Endothelial cell of umbilical vein (primary cell): Measurements from ENCODE around the gene VTI1A. TPM values are rescaled to one million over a fixed set of nuclear protein-coding genes. Genes with fewer than 3 reads are reported as not detected.

Source experiments
- BruUV-seq: library from RNA; stranded (reverse); fragments of 400-500 nt; replicated peaks from 2 replicates; lab custom pipeline; 2021; lab: Mats Ljungman, UMichigan
- CTCF ChIA-PET: fragments of 300-600, 350-600 bp; sonication (Branson Sonifier 250); formaldehyde crosslinking; loops from one replicate; lab custom pipeline; 2021; ENCODE audit warnings: antibody characterized with exemption, inconsistent platforms; lab: Charles Lee
- POLR2A ChIA-PET: fragments of 300-600, 350-600 bp; sonication (Branson Sonifier 250); formaldehyde crosslinking; loops from one replicate; lab custom pipeline; 2021; ENCODE audit warnings: antibody characterized with exemption, inconsistent platforms; lab: Charles Lee
- DNase-seq: peaks from one replicate; pipeline ENCODE4 v3.0.0-alpha.2; 2011; ENCODE audit warnings: low read depth, low spot score
- FAIRE-seq: peaks from 2 replicates; lab custom pipeline; 2011; peaks lifted over from hg19 to GRCh38; lab: Jason Lieb, UNC
- H2AFZ ChIP-seq: 2 replicates; pipeline ENCODE4 v1.6.0; 2012; ENCODE audit warnings: low read depth, low read length, control low read depth, inconsistent platforms
- H3K27ac ChIP-seq: 2 replicates; pipeline ENCODE4 v1.5.1; 2011; ENCODE audit warnings: low read depth, mild to moderate bottlenecking, control low read depth, low read length, moderate library complexity; ENCODE audit not compliant: insufficient read depth
- H3K27me3 ChIP-seq, 2 experiments: 2 replicates each; pipeline versions ENCODE4 v1.6.0 to v1.6.1; 2011; ENCODE audit warnings: low read length in 2 of 2, mixed read lengths in 1 of 2; ENCODE audit not compliant: control insufficient read depth in 2 of 2, insufficient read depth in 2 of 2
- H3K36me3 ChIP-seq, 2 experiments: 2 replicates in 1 of 2; 3 replicates in 1 of 2; pipeline ENCODE4 v1.5.1; 2011; ENCODE audit warnings: low read length in 2 of 2, mild to moderate bottlenecking in 1 of 2, moderate library complexity in 1 of 2; ENCODE audit not compliant: control insufficient read depth in 2 of 2, insufficient read depth in 2 of 2; ENCODE audit errors: extremely low read depth in 1 of 2
- H3K4me1 ChIP-seq: 3 replicates; pipeline ENCODE4 v1.5.1; 2011; ENCODE audit warnings: mild to moderate bottlenecking, low read length; ENCODE audit not compliant: control insufficient read depth, insufficient read depth; ENCODE audit errors: extremely low read depth
- H3K4me2 ChIP-seq: 2 replicates; pipeline ENCODE4 v1.6.1; 2011; ENCODE audit warnings: low read length, control low read depth, mixed read lengths; ENCODE audit not compliant: insufficient read depth
- H3K4me3 ChIP-seq, 3 experiments: fragments of 200-600 bp in 1 of 3; sonication (generic), shearing (Covaris generic) in 1 of 3; replicated peaks in 1 of 3; 2 replicates each; pipeline ENCODE4 v1.5.1; 2011 to 2016; ENCODE audit warnings: control low read depth in 3 of 3, low read length in 3 of 3, mild to moderate bottlenecking in 2 of 3, inconsistent platforms in 1 of 3, low read depth in 1 of 3, moderate library complexity in 1 of 3; ENCODE audit not compliant: insufficient read depth in 1 of 3
- H3K79me2 ChIP-seq: 2 replicates; pipeline ENCODE4 v1.6.0; 2012; ENCODE audit warnings: low read length, inconsistent platforms; ENCODE audit not compliant: control insufficient read depth, insufficient read depth
- H3K9ac ChIP-seq: replicated peaks from 2 replicates; pipeline ENCODE3; 2011; ENCODE audit warnings: low read length, control low read depth; ENCODE audit not compliant: insufficient read depth; ENCODE audit errors: extremely low read depth
- H3K9me1 ChIP-seq: replicated peaks from 3 replicates; pipeline ENCODE4 v1.6.0; 2011; ENCODE audit warnings: mild to moderate bottlenecking, low read length; ENCODE audit not compliant: control insufficient read depth, insufficient read depth; ENCODE audit errors: extremely low read depth
- H3K9me3 ChIP-seq: replicated peaks from 2 replicates; pipeline ENCODE4 v1.5.1; 2012; ENCODE audit warnings: low read length, inconsistent platforms; ENCODE audit not compliant: control insufficient read depth, insufficient read depth
- H4K20me1 ChIP-seq: replicated peaks from 2 replicates; pipeline ENCODE3; 2011; ENCODE audit warnings: mild to moderate bottlenecking, low read length; ENCODE audit not compliant: control insufficient read depth, insufficient read depth; ENCODE audit errors: extremely low read depth
- EZH2 ChIP-seq: IDR thresholded peaks from 2 replicates; pipeline ENCODE4 v1.6.1; 2012; ENCODE audit warnings: borderline replicate concordance, low read depth, mild to moderate bottlenecking, moderate library complexity, low read length, inconsistent platforms; ENCODE audit not compliant: severe bottlenecking
- FOS ChIP-seq: IDR thresholded peaks from 2 replicates; pipeline ENCODE4 v1.6.1; 2011; ENCODE audit warnings: mild to moderate bottlenecking, low read length, moderate library complexity, borderline replicate concordance; ENCODE audit not compliant: insufficient read depth
- GATA2 ChIP-seq: IDR thresholded peaks from 2 replicates; pipeline ENCODE4 v1.7.0; 2011; ENCODE audit warnings: low read depth, mild to moderate bottlenecking, moderate library complexity, mixed read lengths, low read length; ENCODE audit not compliant: insufficient read length, insufficient read depth
- JUN ChIP-seq: IDR thresholded peaks from 2 replicates; pipeline ENCODE4 v1.6.1; 2011; ENCODE audit warnings: borderline replicate concordance, low read depth; ENCODE audit not compliant: insufficient read length, insufficient read depth
- MYC ChIP-seq: IDR thresholded peaks from one replicate; pipeline ENCODE4 v1.6.1; 2011; ENCODE audit warnings: mild to moderate bottlenecking, low read depth, low read length
- POLR2A ChIP-seq: IDR thresholded peaks from 2 replicates; pipeline ENCODE4 v1.6.1; 2012; ENCODE audit warnings: low read depth, mild to moderate bottlenecking, control low read depth, low read length
- POLR2AphosphoS5 ChIP-seq: IDR thresholded peaks from 2 replicates; pipeline ENCODE4 v1.6.1; 2012; ENCODE audit warnings: low read depth, mild to moderate bottlenecking, control low read depth, low read length, moderate library complexity; ENCODE audit not compliant: insufficient read depth
- dilution Hi-C: fragments of 300-500 bp; cut with MboI; formaldehyde crosslinking; loops from one replicate; pipeline ENCODE4 v1.15.0; 2019; ENCODE audit warnings: low sequenced_read_pairs; ENCODE audit not compliant: extremely low pct_ligation_motif_present
- intact Hi-C: fragments of 100-400 bp; cut with micrococcal nuclease; formaldehyde crosslinking; loops from one replicate; pipeline ENCODE4 v1.10.0; 2022
- polyA plus RNA-seq, 4 experiments: library from polyadenylated mRNA; depleted of rRNA in 3 of 4; stranded (reverse) in 3 of 4; unstranded in 1 of 4; fragments of >200 nt; gene quantifications; 2 replicates each; pipeline versions ENCODE4 v1.2.1 to v1.2.3, GENCODE V29; 2011 to 2012; ENCODE audit warnings: missing spikeins in 1 of 4
- total RNA-seq: library from RNA; stranded (reverse); gene quantifications from 2 replicates; pipeline ENCODE4 v1.2.3, GENCODE V29; 2021
- TF ChIP-seq, protein P1 (sequence below): IDR thresholded peaks from 2 replicates; pipeline ENCODE4 v1.6.1; 2011; ENCODE audit not compliant: insufficient read depth, insufficient read length
- TF ChIP-seq, protein P2 (sequence below), 2 donors: IDR thresholded peaks; 1 replicate in 1 of 2; 2 replicates in 1 of 2; pipeline ENCODE4 v1.5.1; 2011; ENCODE audit warnings: low read length in 2 of 2, mild to moderate bottlenecking in 2 of 2, moderate library complexity in 2 of 2, control low read depth in 1 of 2, inconsistent platforms in 1 of 2, low read depth in 1 of 2; ENCODE audit not compliant: insufficient read depth in 1 of 2; ENCODE audit errors: extremely low read depth in 1 of 2

VTI1A gene
- total and polyA plus RNA-seq, 2 donors (not counting 3 experiments of a cell fraction or from before 2014, with no cell fraction given) = 10.8 to 35.6 TPM

DNA sequence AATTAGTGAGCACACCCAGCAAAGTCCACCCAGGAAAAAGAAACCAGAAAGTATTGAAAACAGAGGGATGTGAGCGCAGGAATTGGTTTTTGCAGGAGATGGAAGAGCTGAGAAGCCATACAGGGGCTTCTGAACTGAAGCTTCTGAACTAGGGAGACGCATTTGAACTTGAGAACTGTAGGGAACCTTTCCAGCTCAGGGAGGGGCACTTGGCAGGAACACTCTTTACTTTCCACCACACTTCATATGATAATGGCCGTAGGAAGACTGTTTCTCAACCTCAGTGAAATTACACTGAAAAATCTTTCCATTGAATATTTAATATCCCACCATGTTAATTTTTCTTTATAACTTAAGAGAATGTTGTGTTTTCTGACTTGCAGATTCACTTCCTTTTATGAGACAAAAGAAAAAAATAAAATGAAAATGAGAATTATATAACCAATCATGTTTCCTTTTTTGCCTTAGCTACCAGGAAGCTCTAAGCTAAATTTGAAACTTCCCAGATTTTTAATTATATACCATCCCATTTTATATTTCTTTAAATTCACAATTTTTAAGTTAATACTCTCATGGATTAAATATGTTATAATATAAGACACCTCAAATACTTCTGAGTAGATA, 404.7 kb downstream of the VTI1A start:
- no TSS peak for BruUV-seq
- H2AFZ ChIP-seq = no peak overlapping the region
- no peak overlapping the region for H3K4me2 ChIP-seq
- H3K4me3 ChIP-seq = no peak overlapping the region
- peaks cover 9 to 10% of the 10 kb centered on the region in 2 experiments for H3K27me3 ChIP-seq
- FAIRE-seq = no peak
- intact Hi-C loops (no loop called here), dilution Hi-C loops (no loop called here)
- no peaks in the 10 kb centered on the region for H4K20me1 ChIP-seq
- no peaks in the 10 kb centered on the region for H3K79me2 ChIP-seq
- ChIA-PET CTCF (no interaction called here), POLR2A (no interaction called here)
- no peaks in the 10 kb centered on the region for H3K36me3 ChIP-seq
- H3K4me1 ChIP-seq = no peaks in the 10 kb centered on the region
- no peak overlapping the region for H3K27ac ChIP-seq
- H3K9me3 ChIP-seq = no peaks in the 10 kb centered on the region
- no peaks in the 10 kb centered on the region for H3K9me1 ChIP-seq
- no peak overlapping the region for H3K9ac ChIP-seq
- TF ChIP-seq, protein P1, sequence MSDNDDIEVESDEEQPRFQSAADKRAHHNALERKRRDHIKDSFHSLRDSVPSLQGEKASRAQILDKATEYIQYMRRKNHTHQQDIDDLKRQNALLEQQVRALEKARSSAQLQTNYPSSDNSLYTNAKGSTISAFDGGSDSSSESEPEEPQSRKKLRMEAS = no peak
- TF ChIP-seq GATA2 (no peak), MYC (no peak), POLR2AphosphoS5 (no peak), FOS (no peak), EZH2 (no peak), JUN (no peak), POLR2A (no peak)
- TF ChIP-seq, protein P2, sequence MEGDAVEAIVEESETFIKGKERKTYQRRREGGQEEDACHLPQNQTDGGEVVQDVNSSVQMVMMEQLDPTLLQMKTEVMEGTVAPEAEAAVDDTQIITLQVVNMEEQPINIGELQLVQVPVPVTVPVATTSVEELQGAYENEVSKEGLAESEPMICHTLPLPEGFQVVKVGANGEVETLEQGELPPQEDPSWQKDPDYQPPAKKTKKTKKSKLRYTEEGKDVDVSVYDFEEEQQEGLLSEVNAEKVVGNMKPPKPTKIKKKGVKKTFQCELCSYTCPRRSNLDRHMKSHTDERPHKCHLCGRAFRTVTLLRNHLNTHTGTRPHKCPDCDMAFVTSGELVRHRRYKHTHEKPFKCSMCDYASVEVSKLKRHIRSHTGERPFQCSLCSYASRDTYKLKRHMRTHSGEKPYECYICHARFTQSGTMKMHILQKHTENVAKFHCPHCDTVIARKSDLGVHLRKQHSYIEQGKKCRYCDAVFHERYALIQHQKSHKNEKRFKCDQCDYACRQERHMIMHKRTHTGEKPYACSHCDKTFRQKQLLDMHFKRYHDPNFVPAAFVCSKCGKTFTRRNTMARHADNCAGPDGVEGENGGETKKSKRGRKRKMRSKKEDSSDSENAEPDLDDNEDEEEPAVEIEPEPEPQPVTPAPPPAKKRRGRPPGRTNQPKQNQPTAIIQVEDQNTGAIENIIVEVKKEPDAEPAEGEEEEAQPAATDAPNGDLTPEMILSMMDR (IDR thresholded peaks at IDR 0.05; ENCODE audit: extremely low read depth in 1 of 2, insufficient read depth in 1 of 2, low read depth in 1 of 2, low read length in 2 of 2) = no peak
- no peak for DNase-seq
